Measurements from ENCODE around the gene CCNB2. TPM values are rescaled to one million over a fixed set of nuclear protein-coding genes. Genes with fewer than 3 reads are reported as not detected.

Gene CCNB2
- total and polyA plus RNA-seq, 9 of the 15 experiments (the other 6 are each of a cell fraction or from before 2014, with no cell fraction given), result 84.8 to 266 (median 124) TPM

DNA sequence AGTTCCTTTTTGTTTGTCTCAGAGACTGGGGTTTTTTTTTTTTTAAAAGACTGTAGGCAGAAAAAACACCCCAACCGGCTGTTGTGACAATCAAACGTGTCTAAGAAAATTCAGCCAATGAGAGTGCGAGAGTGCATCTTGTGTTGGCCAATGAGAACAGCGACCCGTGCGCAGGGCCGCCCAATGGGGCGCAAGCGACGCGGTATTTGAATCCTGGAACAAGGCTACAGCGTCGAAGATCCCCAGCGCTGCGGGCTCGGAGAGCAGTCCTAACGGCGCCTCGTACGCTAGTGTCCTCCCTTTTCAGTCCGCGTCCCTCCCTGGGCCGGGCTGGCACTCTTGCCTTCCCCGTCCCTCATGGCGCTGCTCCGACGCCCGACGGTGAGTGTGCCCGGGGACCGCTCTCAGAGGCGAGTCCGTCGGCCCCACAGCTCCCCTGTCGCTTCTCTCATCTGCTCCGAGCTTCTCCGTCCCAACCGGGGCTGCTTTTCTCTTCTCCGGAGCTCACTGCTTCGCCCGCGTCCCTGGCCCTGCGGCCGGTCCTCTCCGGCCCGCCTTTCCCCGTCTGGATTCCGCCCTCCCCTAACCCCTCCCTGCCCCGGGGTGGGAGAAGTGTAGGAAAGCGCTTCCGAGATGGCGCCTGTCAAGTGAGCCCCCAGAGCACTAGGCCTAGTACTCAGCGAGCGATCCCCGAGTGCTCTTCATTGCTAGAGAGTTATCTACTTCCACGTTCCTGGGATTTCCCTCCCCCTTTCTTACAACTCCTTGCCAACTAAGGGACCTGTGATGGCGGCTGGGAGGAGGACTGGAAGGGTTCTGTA lies at the start of gene CCNB2 (continued):
- TF ChIP-seq, protein P1, sequence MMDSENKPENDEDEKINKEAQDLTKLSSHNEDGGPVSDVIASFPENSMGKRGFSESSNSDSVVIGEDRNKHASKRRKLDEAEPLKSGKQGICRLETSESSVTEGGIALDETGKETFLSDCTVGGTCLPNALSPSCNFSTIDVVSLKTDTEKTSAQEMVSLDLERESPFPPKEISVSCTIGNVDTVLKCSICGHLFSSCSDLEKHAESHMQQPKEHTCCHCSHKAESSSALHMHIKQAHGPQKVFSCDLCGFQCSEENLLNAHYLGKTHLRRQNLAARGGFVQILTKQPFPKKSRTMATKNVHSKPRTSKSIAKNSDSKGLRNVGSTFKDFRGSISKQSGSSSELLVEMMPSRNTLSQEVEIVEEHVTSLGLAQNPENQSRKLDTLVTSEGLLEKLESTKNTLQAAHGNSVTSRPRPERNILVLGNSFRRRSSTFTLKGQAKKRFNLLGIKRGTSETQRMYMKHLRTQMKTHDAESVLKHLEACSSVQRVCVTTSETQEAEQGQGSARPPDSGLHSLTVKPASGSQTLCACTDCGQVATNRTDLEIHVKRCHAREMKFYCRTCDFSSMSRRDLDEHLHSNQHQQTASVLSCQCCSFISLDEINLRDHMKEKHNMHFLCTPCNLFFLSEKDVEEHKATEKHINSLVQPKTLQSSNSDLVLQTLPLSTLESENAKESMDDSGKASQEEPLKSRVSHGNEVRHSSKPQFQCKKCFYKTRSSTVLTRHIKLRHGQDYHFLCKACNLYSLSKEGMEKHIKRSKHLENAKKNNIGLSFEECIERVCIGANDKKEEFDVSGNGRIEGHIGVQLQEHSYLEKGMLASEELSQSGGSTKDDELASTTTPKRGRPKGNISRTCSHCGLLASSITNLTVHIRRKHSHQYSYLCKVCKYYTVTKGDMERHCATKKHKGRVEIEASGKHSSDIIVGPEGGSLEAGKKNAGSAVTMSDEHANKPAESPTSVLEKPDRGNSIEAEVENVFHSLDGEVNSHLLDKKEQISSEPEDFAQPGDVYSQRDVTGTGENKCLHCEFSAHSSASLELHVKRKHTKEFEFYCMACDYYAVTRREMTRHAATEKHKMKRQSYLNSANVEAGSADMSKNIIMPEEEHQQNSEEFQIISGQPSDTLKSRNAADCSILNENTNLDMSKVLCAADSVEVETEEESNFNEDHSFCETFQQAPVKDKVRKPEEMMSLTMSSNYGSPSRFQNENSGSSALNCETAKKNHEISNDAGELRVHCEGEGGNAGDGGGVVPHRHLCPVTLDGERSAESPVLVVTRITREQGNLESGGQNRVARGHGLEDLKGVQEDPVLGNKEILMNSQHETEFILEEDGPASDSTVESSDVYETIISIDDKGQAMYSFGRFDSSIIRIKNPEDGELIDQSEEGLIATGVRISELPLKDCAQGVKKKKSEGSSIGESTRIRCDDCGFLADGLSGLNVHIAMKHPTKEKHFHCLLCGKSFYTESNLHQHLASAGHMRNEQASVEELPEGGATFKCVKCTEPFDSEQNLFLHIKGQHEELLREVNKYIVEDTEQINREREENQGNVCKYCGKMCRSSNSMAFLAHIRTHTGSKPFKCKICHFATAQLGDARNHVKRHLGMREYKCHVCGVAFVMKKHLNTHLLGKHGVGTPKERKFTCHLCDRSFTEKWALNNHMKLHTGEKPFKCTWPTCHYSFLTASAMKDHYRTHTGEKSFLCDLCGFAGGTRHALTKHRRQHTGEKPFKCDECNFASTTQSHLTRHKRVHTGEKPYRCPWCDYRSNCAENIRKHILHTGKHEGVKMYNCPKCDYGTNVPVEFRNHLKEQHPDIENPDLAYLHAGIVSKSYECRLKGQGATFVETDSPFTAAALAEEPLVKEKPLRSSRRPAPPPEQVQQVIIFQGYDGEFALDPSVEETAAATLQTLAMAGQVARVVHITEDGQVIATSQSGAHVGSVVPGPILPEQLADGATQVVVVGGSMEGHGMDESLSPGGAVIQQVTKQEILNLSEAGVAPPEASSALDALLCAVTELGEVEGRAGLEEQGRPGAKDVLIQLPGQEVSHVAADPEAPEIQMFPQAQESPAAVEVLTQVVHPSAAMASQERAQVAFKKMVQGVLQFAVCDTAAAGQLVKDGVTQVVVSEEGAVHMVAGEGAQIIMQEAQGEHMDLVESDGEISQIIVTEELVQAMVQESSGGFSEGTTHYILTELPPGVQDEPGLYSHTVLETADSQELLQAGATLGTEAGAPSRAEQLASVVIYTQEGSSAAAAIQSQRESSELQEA (IDR thresholded peaks at IDR 0.05; ENCODE audit: low read depth), result peak; percentile 48; the same call in 1 of the 2 replicates
- TF ChIP-seq ZNF77 (CRISPR knock-in tag; IDR thresholded peaks at IDR 0.05), result no peak
- no peak for TF ChIP-seq ZNF23 (CRISPR knock-in tag; IDR thresholded peaks at IDR 0.05)
- TF ChIP-seq ESRRA (IDR thresholded peaks at IDR 0.05; ENCODE audit: borderline replicate concordance, low read depth), result no peak
- TF ChIP-seq ARNT (IDR thresholded peaks at IDR 0.05), result no peak
- no peak for TF ChIP-seq MTF1 (CRISPR knock-in tag; IDR thresholded peaks at IDR 0.05; ENCODE audit: borderline replicate concordance)
- TF ChIP-seq HNRNPH1 (optimal IDR thresholded peaks at IDR 0.05; ENCODE audit: low read depth, low read length), result no peak
- no peak for TF ChIP-seq EZH2 (IDR thresholded peaks at IDR 0.05; ENCODE audit: borderline replicate concordance, low read depth, low read length)
- TF ChIP-seq ZNF785 (CRISPR knock-in tag; IDR thresholded peaks at IDR 0.05), result no peak
- TF ChIP-seq, protein P2, sequence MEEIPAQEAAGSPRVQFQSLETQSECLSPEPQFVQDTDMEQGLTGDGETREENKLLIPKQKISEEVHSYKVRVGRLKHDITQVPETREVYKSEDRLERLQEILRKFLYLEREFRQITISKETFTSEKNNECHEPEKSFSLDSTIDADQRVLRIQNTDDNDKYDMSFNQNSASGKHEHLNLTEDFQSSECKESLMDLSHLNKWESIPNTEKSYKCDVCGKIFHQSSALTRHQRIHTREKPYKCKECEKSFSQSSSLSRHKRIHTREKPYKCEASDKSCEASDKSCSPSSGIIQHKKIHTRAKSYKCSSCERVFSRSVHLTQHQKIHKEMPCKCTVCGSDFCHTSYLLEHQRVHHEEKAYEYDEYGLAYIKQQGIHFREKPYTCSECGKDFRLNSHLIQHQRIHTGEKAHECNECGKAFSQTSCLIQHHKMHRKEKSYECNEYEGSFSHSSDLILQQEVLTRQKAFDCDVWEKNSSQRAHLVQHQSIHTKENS (CRISPR knock-in tag; IDR thresholded peaks at IDR 0.05), result no peak
- TF ChIP-seq FOXA1 (IDR thresholded peaks at IDR 0.05; ENCODE audit: borderline replicate concordance), result no peak
- no peak for TF ChIP-seq DPF2 (IDR thresholded peaks at IDR 0.05)
- no peak for TF ChIP-seq MCM2 (IDR thresholded peaks at IDR 0.05; ENCODE audit: low read depth)
- TF ChIP-seq PPARD (CRISPR knock-in tag; IDR thresholded peaks at IDR 0.05), result no peak
- no peak for TF ChIP-seq NCOR1 (IDR thresholded peaks at IDR 0.05)
- TF ChIP-seq, protein P3, sequence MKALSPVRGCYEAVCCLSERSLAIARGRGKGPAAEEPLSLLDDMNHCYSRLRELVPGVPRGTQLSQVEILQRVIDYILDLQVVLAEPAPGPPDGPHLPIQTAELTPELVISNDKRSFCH (CRISPR knock-in tag; IDR thresholded peaks at IDR 0.05), result no peak
- TF ChIP-seq, protein P3 (tag; IDR thresholded peaks at IDR 0.05), result peak; percentile 80
- TF ChIP-seq IFI16 (CRISPR knock-in tag; IDR thresholded peaks at IDR 0.05), result no peak
- TF ChIP-seq, protein P4, sequence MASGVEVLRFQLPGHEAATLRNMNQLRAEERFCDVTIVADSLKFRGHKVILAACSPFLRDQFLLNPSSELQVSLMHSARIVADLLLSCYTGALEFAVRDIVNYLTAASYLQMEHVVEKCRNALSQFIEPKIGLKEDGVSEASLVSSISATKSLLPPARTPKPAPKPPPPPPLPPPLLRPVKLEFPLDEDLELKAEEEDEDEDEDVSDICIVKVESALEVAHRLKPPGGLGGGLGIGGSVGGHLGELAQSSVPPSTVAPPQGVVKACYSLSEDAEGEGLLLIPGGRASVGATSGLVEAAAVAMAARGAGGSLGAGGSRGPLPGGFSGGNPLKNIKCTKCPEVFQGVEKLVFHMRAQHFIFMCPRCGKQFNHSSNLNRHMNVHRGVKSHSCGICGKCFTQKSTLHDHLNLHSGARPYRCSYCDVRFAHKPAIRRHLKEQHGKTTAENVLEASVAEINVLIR (CRISPR knock-in tag; IDR thresholded peaks at IDR 0.05), result no peak
